Left forelimb (tissue), 1 donor: ENCODE data around the gene DEDD2.
A peak's percentile ranks its signal among the peaks of the same experiment; 100 is the strongest.
"Not testable (repeated sequence)": the region's sequence is repeated elsewhere in the genome, so short reads cannot be mapped to it uniquely, and the experiment has no call there.

ENCODE experiments used
- DNase-seq: peaks from one replicate; pipeline ENCODE4 v3.0.0-alpha.2; 2018; ENCODE audit warnings: low spot score

Gene DEDD2, protein sequence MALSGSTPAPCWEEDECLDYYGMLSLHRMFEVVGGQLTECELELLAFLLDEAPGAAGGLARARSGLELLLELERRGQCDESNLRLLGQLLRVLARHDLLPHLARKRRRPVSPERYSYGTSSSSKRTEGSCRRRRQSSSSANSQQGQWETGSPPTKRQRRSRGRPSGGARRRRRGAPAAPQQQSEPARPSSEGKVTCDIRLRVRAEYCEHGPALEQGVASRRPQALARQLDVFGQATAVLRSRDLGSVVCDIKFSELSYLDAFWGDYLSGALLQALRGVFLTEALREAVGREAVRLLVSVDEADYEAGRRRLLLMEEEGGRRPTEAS

DNA sequence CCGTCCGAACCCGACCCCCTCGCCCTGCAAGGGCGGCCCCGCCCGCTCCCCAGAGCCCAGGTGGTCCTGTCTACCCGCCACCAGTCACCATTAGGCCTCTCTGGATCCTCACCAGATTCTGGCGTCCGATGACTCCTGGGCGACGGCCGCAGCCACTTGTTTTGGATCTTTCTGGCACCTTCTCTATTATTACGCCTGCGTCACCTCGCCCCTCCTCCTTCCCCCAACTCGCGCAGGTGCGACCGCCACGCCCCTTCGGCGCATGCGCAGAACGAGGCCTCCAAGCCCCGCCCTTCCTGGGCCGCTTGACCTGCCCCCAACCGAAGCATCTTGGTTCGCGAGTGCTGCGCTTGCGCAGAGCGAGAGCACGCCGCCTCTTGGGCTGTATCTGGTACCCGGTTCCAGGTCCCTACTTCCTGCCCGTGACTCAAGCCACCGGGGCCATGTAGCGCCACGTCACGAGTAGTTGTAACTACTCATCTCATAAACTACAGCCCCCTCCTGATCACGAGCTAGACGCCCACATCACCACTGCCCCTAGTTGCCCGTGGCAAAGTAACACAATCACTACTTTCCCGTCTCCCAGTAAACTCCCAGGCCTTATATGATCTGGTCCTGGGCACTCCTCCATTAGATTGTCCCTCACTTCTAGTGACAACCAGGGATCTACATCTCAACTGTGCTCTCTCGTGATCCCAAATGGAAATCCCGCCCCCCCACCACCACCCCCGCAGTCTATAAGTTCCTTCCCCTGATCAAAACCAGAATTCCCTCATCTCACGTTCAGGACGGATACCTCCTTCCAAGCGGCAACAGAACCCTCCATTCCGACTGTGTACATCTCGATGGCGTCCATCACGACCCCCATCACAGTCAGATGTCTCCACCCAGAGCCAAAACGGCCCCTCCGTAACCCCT lies at the start of gene DEDD2:
TSS of gene DEDD2 (minus strand) at position 158 of the 918 bp plus-strand sequence. CDS start 670 bp downstream, outside the sequence.
- peak; percentile 98 for DNase-seq

DNA sequence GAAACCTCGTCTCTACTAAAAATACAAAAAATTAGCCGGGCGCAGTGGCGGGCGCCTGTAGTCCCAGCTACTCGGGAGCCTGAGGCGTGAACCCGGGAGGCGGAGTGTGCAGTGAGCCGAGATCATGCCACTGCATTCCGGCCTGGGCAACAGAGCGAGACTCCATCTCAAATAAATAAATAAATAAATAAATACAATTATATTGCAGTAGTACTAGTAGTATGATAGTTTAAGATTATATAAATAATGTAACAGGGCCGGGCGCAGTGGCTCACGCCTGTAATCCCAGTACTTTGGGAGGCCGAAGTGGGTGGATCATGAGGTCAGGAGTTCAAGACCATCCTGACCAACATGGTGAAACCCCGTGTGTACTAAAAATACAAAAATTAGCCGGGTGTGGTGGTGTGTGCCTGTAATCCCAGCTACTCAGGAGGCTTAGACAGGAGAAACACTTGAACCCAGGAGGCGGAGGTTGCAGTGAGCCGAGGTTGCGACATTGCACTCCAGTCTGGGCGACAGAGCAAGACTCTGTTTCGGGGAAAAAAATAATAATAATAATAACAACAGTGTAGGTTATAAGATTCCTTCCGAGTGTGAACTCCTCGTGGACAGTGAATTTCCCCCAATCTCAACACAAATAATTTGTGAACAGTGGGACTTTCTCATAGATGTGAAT lies 49.6 kb upstream of the DEDD2 start:
- DNase-seq: not testable (repeated sequence)

DNA sequence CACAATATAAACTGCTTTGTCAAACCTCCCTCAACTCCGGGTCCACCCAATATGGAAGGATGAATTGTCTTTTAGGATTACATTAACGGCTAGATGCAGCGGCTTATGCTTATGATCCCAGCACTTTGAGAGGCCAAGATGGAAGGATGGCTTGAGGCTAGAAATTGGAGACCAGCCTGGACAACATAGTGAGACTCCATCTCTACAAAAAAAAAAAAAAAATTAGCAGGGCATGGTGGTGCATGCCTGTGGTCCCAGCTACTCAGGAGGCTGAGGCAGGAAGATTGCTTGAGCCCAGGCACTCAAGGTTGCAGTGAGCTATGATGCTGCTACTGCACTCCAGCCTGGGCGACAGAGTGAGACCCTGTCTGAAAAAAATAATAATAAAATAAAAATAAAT lies 48.6 kb upstream of the DEDD2 start:
- not testable (repeated sequence) for DNase-seq

DNA sequence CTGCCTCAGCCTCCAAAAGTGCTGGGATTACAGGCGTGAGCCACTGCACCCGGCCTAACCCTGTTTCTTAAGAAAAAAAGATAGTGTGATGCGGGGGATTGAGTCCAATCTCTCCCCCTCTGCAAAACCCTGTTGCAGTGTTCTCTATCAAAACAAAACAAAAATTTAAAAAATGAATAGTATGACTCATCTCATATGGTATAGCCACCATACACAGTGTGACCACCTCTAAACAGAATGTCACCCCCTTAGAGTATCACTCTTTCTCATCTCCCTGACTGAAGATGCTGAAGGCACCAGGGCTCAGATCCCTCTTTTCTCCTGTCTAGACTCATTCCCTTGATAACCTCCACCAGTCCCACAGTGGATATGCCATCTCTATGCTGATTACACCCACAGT lies 44.3 kb upstream of the DEDD2 start:
- DNase-seq: no peak

DNA sequence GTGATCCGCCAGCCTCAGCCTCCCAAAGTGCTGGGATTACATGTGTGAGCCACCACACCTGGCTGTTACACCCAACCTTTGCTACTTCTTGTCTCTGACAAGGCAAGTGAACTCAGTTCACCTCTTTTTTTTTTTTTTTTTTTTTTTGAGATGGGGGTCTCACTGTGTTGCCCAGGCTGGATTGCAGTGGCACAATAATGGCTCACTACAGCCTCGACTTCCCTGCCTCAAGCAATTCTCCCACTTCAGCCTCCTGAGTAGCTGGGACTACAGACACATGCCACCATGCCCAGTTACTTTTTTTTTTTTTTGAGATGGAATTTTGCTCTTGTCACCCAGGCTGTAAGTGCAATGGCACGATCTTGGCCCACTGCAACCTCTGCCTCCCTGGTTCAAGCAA lies 40.4 kb upstream of the DEDD2 start:
- not testable (repeated sequence) for DNase-seq

DNA sequence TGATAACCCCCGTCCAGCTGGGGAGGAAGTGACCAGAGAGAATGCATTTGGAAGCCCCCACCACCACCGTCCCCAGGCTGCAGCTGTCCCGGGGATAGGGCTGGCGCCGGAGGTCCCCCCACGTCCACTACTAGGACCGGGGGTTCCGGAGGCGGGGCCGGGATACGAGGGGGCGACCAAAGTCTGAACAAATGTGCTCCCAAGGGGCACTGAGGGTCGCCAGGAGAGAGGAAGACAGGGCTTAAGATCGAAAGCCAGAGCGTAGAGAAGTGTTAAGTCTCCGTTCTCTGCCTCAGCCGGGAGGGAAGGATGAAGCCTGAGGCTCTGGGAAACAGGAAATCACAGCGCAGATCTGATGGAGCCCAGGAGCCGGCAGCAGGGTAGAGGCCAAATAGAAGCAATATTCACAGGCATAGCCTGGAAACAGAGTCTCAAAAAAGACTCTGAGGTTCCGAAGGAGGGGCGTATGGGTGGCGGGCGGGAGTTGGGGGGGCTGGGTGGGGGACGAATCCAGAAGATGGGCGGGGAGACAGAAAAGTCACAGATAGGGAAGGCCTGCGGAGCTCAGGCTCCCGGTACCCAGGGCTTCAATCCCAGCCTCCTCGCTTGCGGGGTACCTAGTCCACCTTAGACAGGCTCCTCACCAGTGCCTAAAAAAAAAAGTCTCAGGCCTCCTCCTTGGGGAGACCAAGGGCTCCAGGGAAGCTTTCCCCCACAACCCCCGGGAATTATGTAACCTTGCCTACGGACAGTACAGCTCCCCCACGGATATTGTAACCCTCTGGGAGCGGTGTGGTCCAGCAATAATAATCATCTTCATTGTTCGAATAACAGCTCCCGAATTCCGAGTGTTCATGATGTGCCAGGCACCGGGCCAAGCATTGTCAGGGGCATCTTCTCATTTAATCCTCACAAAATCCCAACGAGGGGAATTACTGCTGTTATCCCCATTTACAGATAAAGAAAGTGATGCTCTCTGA lies 38.6 kb upstream of the DEDD2 start:
- peak; percentile 81 for DNase-seq

DNA sequence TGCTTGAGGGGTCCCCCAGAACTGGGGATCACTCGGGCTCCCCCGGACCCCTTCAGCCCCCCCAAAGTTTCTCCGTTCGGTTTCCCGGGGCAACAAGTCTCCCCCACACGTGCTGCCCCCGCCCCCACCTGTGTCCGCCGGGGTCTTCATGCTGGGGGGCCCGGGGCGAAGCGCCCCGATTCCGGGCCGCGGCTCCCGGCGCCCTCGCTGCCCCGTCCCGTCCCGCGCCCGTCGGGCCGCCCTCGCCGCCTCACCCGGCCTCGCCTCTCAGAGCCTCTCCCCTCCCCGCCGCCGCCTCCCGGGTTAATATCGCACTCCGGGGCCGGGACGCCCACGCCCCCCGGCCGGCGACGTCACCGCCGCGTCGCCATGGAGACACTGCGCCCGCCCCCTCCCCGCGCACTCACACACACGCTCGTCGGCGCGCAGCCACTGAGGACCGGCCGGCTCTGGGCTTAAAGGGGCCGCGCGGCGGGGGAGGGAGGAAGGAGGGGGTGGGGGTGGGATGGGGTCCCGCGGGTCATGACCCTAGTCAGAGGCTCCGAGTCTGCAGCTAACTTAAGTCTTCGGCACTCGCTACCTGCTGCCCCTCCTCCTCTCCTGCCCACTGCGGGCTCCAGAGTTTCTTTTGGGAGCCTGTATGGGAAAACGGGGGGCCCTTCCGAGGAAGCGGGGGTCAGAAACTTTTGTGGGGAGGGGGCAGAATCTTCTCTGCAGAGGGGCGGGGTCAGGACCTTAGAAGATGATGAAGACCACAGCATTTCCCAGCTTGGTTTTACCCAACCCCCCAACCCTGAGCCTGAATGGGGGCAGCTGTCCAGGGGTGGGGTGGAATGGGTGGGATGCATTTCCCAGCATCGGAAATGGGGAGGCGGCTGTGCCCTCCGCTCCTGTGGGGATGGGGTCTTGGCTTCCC lies 37.6 kb upstream of the DEDD2 start, which contains the start of gene ERF:
TSS of gene ERF (minus strand) at position 279 of the 916 bp plus-strand sequence. CDS start at position 150, 129 bp downstream.
- DNase-seq: peak; percentile 99

DNA sequence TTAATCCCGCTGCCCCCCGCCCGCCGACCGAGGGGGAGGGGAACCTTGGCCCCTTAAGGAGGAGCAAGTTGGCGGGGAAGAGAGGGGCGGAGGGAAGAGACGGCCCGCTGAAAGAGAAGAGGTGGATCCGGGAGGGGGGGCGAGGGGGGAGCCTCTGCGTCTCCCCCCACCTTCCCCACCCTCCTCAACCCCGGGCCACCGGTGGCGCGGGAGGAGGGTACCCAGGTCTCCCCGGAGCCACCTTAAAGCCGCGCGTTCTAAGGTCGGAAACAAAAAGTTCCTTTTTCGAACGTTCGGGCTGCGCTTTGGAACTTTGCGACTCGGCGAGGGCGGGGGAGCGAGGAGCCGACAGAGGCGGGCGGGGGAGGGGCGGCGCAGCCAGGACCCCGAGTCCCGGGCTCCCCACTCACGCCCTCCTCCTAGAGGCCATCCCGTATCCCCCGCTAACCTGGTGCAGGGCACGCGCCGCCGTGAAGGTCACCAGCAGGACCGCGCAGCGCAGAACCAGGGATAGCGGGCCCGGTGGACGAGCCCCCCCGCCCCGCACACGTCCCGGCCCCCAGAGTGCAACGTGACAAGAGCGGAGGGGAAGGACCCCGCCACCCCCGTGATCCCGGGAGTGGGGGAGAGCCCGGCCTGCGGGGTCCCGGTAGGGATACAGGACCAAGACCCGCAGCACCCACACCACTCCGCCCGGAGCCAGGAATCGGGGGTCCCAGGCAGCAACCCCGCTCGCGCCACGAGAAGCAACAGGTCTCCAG lies 36.8 kb upstream of the DEDD2 start:
- DNase-seq: peak; percentile 87

DNA sequence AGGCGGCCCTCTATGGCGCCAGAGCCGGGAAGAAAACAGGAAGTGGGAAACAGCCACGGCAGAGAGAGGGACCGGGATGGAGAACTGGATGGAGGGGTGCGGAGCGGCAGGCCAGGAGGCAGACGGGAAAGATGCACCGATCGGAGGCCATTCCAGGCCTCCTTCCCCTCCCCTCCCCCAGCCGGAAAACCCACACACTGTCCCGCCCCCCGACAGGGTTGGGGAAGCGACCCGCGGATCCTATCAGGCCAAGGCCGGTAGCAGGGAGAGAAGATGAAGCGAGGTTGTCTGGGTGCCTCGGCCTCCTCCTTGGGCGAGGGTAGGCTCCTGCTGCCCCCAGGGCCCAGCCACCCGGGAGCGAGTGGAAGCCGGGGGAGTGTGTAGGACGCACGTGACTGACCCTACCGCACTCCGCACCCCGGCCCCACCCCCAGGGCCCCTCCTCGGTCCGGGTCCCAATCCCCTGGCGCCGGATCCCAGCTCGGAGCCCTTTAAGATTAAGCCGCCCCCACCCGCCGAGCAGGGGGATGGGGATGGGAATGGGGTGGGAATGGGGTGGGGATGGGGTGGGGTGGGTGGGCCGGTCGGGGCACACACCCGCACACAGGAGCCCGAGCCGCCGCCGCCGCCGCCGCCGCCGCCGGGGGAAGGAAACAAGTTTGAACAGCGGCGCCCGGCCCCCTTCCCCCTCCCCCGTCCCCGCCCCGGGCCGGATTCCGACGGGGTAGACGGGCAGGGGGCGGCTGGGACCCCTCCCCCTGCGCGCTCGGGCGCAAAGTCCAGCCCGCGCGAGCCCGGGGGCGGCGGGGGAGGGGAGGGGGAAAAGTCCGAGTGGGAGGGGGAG lies 36.0 kb upstream of the DEDD2 start:
- no peak for DNase-seq

DNA sequence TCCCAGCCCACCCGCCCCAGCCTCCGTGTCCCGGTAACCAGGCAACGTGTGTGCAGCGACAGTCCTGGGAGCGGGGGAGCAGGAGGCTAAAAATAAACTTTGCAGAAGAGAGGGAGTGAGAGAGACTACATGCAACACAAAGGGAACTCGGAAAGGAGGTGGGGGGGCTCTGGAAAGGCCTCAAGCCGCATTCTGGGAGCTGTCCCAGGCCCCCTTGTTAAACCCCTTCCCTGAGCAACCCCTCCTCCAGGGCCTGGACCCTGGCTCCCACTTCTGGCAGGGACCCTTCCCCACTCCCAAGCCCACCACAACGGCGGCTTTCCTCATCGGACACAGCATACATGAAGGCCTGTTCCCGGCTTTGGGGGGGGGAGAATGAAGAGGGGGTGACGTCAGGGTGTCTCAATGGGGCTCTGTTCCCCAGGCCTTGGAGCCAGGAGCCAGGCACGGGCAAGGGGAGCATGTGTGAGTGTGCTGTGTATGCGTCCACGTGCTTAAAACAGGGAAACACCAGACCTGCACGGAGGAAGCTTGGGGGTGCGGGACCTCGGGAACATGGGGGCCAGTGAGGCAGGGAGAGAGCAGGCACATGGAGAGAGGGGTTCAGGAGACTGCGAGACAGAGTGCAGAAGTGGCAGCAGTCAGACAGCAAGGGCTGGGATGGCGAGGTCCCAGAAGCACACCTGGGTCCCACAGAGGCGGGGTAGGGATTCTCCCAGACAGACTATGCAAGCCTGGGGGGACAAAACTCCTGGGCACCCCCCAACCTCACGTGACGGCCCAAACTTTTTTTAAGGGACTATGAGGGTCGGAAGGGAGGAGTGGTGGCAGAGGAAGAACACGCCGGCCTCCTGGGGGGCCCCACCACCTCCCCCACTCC lies 35.1 kb upstream of the DEDD2 start:
- no peak for DNase-seq

DNA sequence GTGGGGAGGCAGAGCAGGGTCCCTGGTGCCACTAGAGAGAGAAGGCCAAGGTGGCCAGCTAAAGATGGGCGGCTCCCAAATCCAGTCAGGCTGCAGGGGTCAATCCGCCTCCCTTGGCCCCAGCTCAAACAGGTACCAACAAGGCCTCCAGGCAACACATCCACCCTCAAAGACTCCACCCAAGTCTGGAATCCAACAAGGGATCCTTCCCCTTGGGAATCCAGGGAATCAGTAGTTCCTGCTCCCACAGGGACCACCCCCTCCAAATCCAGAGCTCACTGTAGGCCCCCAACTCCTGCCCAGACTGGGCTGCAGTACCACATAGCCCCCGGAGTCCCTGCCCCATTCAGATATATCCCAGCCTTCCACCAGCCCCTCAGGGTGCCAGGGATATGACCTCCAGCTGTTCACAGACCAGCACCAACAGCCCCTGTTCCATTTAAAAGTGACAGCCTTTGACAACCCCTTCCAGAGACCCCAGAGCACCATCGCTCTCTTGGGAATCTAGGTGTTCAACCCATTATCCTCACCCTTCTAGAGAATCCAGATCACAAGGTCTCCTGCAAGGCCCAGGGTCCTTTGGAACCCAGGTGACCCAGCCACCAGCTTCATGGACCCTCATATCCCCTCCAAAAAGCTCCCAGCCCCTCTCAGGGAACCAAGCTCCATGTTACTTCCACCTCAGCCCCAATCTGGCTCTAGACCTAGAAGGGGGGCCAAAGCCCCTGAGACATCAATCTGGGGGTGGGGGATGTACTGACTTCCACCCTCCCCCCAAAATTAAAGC lies 34.3 kb upstream of the DEDD2 start:
- DNase-seq: no peak

DNA sequence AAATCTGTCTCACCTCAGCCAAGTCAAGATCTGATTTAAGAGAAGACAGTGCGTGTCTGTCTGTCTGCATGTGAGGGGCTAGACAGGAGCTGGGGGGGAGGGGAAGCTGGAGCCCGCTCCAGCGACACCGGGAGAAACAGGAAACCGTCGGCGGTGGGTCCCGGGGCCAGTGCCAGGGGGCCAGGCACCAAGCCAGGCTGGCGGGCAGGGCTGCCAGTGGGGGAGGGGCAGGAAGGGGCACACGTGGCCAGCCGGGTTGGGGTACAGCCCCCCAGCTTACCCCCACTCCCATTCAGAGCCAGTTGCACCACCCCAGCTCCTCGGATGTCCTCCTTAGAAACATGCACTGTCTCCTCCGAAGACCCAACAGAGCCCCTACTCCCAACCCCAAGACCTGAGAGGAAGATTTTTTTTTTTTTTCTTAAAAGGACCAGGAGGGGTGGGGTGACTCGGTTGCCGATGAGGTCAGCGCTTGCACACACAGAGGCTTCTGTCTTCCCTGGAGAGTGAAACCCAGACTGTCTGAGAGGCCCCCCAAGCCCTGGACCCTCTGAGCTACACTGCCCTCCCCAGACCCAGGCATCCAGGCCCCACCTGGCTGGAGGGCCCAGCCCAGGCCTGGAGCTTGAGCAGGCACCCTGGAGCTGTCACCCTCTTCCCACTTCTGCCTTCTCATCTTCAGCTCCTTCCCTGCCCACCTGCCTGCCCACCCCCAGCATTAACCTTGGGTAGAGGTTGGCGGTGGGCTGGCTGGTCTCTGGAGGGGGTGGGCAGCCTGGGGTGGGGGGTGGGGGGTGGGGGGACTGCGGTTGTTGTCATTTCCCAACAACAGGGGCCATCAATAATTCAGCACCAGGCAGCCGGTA lies 33.4 kb upstream of the DEDD2 start:
- no peak for DNase-seq

DNA sequence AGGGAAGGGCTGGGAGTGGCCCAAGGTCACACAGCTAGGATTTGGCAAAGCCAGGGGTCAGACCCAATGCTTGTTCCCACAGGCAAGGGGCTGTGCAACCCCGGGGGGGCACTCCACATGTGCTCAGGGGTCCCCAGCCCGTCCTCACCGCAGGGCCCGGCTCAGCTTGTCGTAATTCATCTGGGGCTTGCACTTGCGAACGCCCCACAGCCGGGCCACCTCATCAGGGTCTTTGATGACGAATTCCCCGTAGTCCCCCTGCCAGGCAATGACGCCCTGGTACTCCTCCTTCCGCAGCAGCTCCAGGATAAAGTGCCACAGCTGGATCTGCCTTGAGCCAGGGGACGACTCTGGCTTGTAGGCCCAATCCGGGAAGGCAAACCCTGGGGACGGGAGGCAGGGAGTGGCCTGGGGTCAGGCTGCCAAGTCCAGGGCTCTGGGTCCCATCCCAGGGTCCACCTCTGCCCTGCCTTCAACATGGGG lies 32.7 kb upstream of the DEDD2 start:
- DNase-seq: no peak

DNA sequence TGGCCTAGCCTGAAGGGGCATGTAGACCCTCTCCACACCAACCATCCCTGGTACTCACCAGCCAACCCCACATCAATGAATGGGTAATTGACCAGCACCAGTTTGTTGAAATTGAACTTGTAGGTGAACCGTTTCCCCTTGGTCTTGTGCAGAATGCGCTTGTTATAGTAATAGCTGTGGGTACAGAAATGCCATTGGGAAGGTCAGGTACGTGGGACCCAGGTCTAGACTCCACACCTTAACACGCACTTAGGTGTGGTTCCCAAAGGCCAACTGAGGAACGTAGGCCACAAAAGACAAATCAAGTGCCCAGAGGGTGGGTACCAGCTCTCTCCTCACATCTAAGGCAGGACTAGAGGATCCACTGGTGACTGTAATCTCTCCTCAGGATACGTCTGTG lies 32.3 kb upstream of the DEDD2 start:
- no peak for DNase-seq

DNA sequence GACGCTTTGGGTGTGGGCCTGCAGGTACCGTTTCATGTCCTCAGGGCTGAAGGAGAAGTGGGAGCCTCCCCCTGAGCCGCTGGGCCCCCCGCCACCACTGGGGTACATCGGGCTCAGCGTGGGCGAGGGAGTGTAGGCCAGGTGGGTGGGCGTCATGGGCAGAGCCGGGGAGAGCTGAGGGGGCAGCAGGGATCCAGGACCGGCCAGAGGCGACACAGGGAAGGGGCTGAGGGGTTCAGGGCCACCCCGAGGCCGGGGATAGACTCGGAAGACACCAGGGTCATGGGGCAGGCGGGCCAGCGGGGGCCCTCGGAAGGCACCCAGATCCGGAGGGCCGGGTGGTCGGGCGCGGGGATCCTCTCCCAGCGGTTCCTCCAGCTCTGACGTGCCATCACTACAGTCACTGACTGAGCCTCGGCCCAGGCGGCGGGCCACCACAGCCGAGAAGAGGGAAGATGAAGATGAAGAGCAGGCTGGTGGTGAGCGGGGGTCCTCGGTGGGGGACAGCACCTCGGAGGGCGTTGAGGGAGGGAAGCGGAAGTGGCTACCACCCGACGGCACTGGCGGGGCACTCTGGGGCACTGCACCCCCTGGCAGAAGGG lies 31.8 kb upstream of the DEDD2 start:
- DNase-seq: no peak
